MCF 10A (cell line): ENCODE results near the gene NFX1. TPM values are rescaled to one million over a fixed set of nuclear protein-coding genes. Genes with fewer than 3 reads are reported as not detected.
A peak's percentile ranks its signal among the peaks of the same experiment; 100 is the strongest.

Source experiments
- BruUV-seq: library from RNA; stranded (reverse); fragments of 400-500 nt; replicated peaks from 2 replicates; lab custom pipeline; 2021; lab: Mats Ljungman, UMichigan
- CTCF ChIA-PET: fragments of 300-600 bp; sonication (Branson Sonifier 250); formaldehyde crosslinking; extraction: SDS; loops from one replicate; lab custom pipeline; 2021; ENCODE audit warnings: antibody characterized with exemption, inconsistent platforms; lab: Yijun Ruan, JAX
- POLR2A ChIA-PET: fragments of 300-600, 350-650 bp; sonication (Branson Sonifier 250); formaldehyde crosslinking; extraction: SDS; loops from one replicate; lab custom pipeline; 2020; ENCODE audit warnings: antibody characterized with exemption, inconsistent platforms; lab: Yijun Ruan, JAX
- DNase-seq: peaks from one replicate; pipeline ENCODE4 v3.0.0-alpha.2; 2018; ENCODE audit not compliant: unreplicated experiment
- H3K27ac Mint-ChIP-seq: one replicate; pipeline ENCODE4 v1.8.0; 2022; ENCODE audit warnings: mild to moderate bottlenecking, low read depth, mixed read lengths; ENCODE audit not compliant: unreplicated experiment
- H3K27me3 Mint-ChIP-seq: one replicate; pipeline ENCODE4 v1.8.0; 2022; ENCODE audit warnings: mixed read lengths; ENCODE audit not compliant: insufficient read depth, unreplicated experiment
- H3K36me3 Mint-ChIP-seq: one replicate; pipeline ENCODE4 v1.8.0; 2022; ENCODE audit warnings: mild to moderate bottlenecking, moderate library complexity, mixed read lengths; ENCODE audit not compliant: insufficient read depth, unreplicated experiment
- H3K4me1 Mint-ChIP-seq: one replicate; pipeline ENCODE4 v1.8.0; 2022; ENCODE audit warnings: mixed read lengths; ENCODE audit not compliant: insufficient read depth, unreplicated experiment
- H3K4me3 Mint-ChIP-seq: one replicate; pipeline ENCODE4 v1.8.0; 2022; ENCODE audit warnings: mild to moderate bottlenecking, moderate library complexity, mixed read lengths; ENCODE audit not compliant: unreplicated experiment
- H3K9me3 Mint-ChIP-seq: one replicate; pipeline ENCODE4 v1.8.0; 2022; ENCODE audit warnings: mixed read lengths; ENCODE audit not compliant: unreplicated experiment
- intact Hi-C: fragments of 100-400 bp; cut with micrococcal nuclease; formaldehyde crosslinking; loops from 2 replicates; pipeline ENCODE4 v1.14.1; 2022
- total RNA-seq: library from RNA; stranded (reverse); gene quantifications from 2 replicates; pipeline ENCODE4 v1.2.3, GENCODE V29; 2022
- TF ChIP-seq, protein P1 (sequence below): fragments of 200-600 bp; IDR thresholded peaks from one replicate; pipeline ENCODE4 v1.8.0; 2022; ENCODE audit warnings: antibody characterized with exemption, mild to moderate bottlenecking; ENCODE audit not compliant: unreplicated experiment

Gene NFX1
- total RNA-seq, 1 experiment from 2014 or later, result 78.5 TPM

GRCh38 chr9:33287087-33287490 lies 3.2 kb upstream of the NFX1 start:
- Mint-ChIP-seq H3K27me3 (no peaks in the 10 kb centered on the region), H3K4me3 (no peak overlapping the region), H3K9me3 (no peaks in the 10 kb centered on the region), H3K36me3 (peaks cover 27% of the 10 kb centered on the region), H3K4me1 (peaks cover 3% of the 10 kb centered on the region), H3K27ac (peak overlapping the region; percentile 46)
- no TSS peak for BruUV-seq
- TF ChIP-seq, protein P1, sequence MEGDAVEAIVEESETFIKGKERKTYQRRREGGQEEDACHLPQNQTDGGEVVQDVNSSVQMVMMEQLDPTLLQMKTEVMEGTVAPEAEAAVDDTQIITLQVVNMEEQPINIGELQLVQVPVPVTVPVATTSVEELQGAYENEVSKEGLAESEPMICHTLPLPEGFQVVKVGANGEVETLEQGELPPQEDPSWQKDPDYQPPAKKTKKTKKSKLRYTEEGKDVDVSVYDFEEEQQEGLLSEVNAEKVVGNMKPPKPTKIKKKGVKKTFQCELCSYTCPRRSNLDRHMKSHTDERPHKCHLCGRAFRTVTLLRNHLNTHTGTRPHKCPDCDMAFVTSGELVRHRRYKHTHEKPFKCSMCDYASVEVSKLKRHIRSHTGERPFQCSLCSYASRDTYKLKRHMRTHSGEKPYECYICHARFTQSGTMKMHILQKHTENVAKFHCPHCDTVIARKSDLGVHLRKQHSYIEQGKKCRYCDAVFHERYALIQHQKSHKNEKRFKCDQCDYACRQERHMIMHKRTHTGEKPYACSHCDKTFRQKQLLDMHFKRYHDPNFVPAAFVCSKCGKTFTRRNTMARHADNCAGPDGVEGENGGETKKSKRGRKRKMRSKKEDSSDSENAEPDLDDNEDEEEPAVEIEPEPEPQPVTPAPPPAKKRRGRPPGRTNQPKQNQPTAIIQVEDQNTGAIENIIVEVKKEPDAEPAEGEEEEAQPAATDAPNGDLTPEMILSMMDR, result peak; percentile 67
- ChIA-PET POLR2A (interaction anchor here (0.5 to 2.2 kb wide), 15 partner anchors 10 to 1281 kb away, joined by 3 to 20 read pairs (median 3); partner anchors contain the start of genes ANKRD18B, B4GALT1, BAG1 and CHMP5), CTCF (interaction anchor here (0.6 to 2.6 kb wide), 20 partner anchors 9 to 124 kb away, joined by 3 to 13 read pairs (median 4); partner anchors contain the start of gene CHMP5)
- intact Hi-C loops, result loop anchor here (1.0 to 10.0 kb wide), 4 partner anchors 58 to 166 kb away; partner anchors contain the start of gene AQP7
- DNase-seq, result peak; percentile 75

DNA sequence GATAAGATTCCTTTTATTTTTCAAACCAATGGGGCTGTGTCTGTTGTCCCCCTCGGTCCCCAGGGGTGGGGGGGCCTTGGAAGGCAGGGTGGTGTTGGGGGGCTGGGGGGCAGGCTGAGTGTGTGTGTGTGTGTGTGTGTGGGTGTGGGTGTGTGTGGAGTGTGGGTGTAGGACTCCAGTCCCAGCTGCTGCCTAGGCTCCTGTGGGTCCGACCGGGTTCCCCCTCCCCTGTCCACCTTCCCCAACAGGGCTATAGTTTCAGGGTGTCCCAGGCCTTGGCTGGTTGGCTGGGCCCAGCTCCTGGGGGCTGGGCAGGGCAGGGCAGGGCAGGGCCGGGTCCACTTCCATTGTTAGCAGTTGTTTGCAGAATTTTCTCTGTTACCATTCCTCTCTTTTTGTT lies 2.1 kb upstream of the NFX1 start:
- TF ChIP-seq, protein P1, result no peak
- no peak for DNase-seq
- intact Hi-C loops, result loop anchor here (10.0 kb wide), 1 partner anchor 67 kb away; no protein-coding TSS in a partner anchor
- Mint-ChIP-seq H3K4me1 (peaks cover 15% of the 10 kb centered on the region), H3K27me3 (no peaks in the 10 kb centered on the region), H3K36me3 (peaks cover 27% of the 10 kb centered on the region), H3K4me3 (no peak overlapping the region), H3K9me3 (no peaks in the 10 kb centered on the region), H3K27ac (no peak overlapping the region)
- ChIA-PET CTCF (interaction anchor here (1.1 to 2.6 kb wide), 6 partner anchors 8 to 86 kb away, joined by 3 to 13 read pairs (median 6); no protein-coding TSS in a partner anchor), POLR2A (interaction anchor here (0.7 to 2.9 kb wide), 8 partner anchors 19 to 178 kb away, joined by 3 to 63 read pairs (median 6); partner anchors contain the start of genes B4GALT1, BAG1 and CHMP5)
- no TSS peak for BruUV-seq

DNA sequence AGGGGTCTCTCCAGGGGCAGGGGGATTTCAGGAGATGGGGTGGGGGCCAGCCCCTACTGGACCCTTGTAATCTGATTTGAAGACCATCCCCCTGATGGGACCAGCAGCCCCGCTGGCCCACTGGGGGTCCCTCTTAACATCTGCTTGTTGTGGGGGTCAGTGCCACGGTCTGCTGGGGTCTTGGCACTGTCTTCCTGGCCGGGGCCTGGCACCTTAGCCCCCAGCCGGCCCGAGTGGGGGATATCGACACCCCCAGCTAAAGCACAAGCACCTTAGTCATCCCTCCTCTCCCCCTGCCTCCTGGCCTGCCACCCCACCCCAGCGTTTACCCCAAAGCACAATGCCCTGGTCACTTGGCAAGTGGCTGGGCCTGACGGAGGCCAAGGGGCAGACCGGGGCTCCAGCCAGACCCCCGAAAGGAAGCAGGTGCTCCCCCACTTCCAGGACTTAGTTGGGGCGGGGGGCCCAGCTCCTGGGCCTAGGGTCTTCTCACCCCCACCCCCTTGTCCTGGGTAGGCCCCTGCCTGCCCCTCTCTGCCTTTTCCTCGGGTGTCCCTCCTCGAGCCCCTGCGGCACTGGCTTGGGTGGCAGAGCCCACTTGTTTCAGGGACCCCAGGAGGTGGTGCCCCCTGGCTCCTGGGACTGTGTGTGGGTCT lies 1.4 kb upstream of the NFX1 start:
- no peaks in the 10 kb centered on the region for H3K9me3 Mint-ChIP-seq
- peaks cover 31% of the 10 kb centered on the region for H3K36me3 Mint-ChIP-seq
- H3K4me1 Mint-ChIP-seq, result peaks cover 19% of the 10 kb centered on the region
- CTCF ChIA-PET, result interaction anchor here (0.6 to 2.6 kb wide), 5 partner anchors 8 to 127 kb away, joined by 3 to 13 read pairs (median 9); no protein-coding TSS in a partner anchor
- POLR2A ChIA-PET, result interaction anchor here (0.7 to 2.9 kb wide), 8 partner anchors 25 to 265 kb away, joined by 3 to 63 read pairs (median 13); partner anchors contain the start of genes BAG1, CHMP5, DNAJA1 and SMU1
- H3K27me3 Mint-ChIP-seq, result no peaks in the 10 kb centered on the region
- H3K27ac Mint-ChIP-seq, result peak overlapping the region; percentile 100
- H3K4me3 Mint-ChIP-seq, result no peak overlapping the region
- intact Hi-C loops, result loop anchor here (10.0 kb wide), 1 partner anchor 66 kb away; no protein-coding TSS in a partner anchor
- BruUV-seq, result no TSS peak
- TF ChIP-seq, protein P1, result no peak
- no peak for DNase-seq

- BruUV-seq, result no TSS peak
- Mint-ChIP-seq H3K27me3 (no peaks in the 10 kb centered on the region), H3K27ac (peak overlapping the region; percentile 100), H3K9me3 (no peaks in the 10 kb centered on the region), H3K4me3 (peak overlapping the region; percentile 100), H3K36me3 (peaks cover 32% of the 10 kb centered on the region), H3K4me1 (peaks cover 22% of the 10 kb centered on the region)
- ChIA-PET POLR2A (interaction anchor here (0.6 to 2.9 kb wide), 30 partner anchors 8 to 334 kb away, joined by 3 to 63 read pairs (median 6); partner anchors contain the start of genes AQP3, B4GALT1, BAG1 and CHMP5), CTCF (interaction anchor here (0.6 to 2.6 kb wide), 5 partner anchors 57 to 333 kb away, joined by 3 to 10 read pairs (median 3); no protein-coding TSS in a partner anchor)
- no peak for DNase-seq
- TF ChIP-seq, protein P1, result no peak
- intact Hi-C loops, result loop anchor here (10.0 kb wide), 1 partner anchor 65 kb away; no protein-coding TSS in a partner anchor
These were observed 820 bp upstream of the NFX1 start for GRCh38 chr9:33289496-33289895.
